ENCODE measurements around the gene CDV3.
A peak's percentile ranks its signal among the peaks of the same experiment; 100 is the strongest.

Gene CDV3

GRCh38 chr3:133568294-133569014 lies 5.0 kb upstream of the CDV3 start:
- no peak for DNase-seq (ENCODE audit: low read depth)

GRCh38 chr3:133570139-133570936 lies 3.1 kb upstream of the CDV3 start:
- no peak for DNase-seq (ENCODE audit: low read depth)

DNA sequence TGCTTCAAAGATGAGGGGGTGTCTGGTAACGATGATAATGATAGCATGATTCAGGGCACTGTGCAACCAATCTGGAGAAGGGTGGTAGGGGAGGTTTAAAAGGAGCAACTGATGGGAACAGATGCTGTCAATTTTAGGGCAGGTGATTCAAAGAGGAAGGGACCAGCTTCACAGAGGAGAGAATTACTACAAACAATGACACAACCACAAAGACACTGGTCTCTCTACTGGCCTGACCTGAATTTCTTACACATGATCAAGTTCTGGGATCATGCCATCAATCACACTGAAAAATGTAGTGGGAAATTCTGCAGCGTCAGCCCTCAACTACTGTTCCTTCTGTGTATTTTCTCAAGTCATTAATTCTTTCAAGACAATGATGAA lies 2.6 kb upstream of the CDV3 start:
- no peak for DNase-seq (ENCODE audit: low read depth)

- DNase-seq (ENCODE audit: low read depth): no peak
These were observed 1.1 kb upstream of the CDV3 start for GRCh38 chr3:133572158-133573053.

- peak; percentile 100 for DNase-seq (ENCODE audit: low read depth)
These were observed 345 bp upstream of the CDV3 start for GRCh38 chr3:133573054-133573628.

- DNase-seq (ENCODE audit: low read depth): no peak
These were observed 885 bp downstream of the CDV3 start for GRCh38 chr3:133574260-133574881.

DNA sequence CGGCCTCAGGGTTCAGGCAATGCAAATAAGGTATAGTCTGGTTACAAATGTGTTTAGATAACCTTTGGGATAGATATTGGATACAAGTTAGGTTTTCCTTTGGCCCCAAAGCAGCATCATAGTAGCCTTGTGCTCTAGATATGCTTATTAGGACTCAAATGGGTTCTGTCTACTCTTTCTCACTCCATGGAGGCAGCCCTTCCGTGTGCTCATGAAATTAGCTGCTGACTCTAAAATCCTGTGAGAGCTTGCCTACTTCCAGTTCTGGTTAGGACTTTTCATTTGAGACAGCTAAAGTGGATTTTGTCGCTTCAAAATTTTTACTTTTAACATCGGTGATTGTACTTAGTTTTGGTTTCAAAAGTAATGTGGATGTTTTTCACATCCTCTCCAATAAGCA lies 1.6 kb downstream of the CDV3 start:
- no peak for DNase-seq (ENCODE audit: low read depth)

DNA sequence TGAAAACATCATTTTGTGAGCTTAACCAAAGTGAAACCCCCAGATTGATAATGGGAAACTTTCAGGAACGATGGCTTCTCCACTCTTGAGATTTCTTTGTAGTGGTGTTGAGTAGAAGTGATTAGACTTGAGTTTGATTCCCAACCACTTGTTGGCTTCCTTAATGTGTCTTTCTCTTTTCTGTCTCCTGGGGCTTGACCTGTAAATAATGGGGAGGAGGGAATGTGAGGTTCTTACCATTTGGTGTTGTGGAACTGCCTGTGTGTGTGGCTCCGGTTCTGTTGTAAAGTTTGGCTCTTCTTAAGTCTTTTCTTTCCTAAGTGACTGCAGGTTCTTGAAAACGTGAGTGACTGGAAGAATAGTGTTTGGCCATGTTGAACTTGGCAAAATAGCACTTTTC lies 2.7 kb downstream of the CDV3 start:
- DNase-seq (ENCODE audit: low read depth): no peak

DNA sequence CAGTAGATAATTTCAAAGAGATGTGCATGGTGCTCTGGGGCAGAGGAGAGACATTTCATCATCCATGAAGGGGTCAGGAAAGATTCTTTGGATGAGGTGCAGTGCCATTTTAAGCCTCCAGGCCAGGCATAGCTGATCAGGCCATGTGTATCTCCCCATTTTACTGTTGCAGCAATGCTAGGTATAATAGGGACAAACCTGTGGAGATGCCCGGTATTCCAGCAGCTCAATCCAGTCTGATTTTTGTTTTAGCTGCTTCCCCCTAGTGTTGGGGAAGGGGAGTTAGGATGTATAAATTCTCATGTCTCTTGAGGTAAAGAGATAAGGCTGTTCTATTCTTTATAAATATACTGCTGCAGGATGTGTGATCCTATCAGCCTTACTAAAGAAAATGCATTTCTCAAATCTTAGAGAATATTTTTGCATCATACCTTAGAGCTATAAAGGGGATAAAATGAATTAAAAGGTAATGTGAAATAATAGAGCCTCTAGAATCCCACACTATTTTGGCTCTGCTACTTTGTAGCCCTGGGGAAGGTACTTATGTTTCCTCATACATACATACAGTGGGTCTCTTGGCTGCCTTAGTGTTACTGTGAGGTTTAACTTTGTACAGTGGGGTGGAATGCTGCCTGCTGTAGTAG lies 5.2 kb downstream of the CDV3 start:
- DNase-seq (ENCODE audit: low read depth): no peak

GRCh38 chr3:133583396-133583795 lies 9.9 kb downstream of the CDV3 start:
- no peak for DNase-seq (ENCODE audit: low read depth)

GRCh38 chr3:133588035-133588434 lies 14.5 kb downstream of the CDV3 start:
- DNase-seq (ENCODE audit: low read depth): no peak

DNA sequence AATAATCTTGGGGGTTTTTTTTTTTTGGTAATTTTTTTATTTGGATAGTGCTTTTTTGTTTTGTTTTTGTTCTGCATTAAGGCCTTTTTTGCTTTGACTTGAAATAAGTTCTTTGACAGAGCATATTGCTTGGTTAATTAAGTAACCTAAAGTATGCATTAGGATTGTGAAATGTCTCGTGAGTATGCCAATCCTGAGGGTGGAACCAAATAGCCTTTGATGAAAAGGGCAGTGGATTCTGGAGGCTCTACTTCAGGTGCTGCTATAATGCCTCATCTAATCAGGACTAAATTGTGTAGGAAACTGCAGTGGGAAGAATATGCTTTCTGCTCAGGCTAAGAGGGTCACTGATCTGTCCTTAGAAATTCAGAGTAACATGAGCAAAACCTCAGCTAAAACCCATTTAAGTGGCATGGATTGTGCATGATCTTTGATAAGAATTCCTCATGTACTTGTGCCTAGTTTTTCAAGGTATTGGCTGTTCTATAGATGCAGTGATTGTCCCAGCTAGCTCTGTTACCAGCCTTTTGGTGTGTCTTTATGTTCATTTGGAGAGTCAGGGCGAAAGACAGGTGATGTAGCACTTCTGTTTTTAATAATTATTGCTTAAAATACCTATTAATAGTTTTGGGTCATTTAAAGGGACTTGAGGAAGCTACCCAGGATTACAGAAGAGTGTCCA lies 15.4 kb downstream of the CDV3 start:
- DNase-seq (ENCODE audit: low read depth): no peak

- no peak for DNase-seq (ENCODE audit: low read depth)
These were observed 16.0 kb downstream of the CDV3 start for GRCh38 chr3:133589503-133589902.

DNA sequence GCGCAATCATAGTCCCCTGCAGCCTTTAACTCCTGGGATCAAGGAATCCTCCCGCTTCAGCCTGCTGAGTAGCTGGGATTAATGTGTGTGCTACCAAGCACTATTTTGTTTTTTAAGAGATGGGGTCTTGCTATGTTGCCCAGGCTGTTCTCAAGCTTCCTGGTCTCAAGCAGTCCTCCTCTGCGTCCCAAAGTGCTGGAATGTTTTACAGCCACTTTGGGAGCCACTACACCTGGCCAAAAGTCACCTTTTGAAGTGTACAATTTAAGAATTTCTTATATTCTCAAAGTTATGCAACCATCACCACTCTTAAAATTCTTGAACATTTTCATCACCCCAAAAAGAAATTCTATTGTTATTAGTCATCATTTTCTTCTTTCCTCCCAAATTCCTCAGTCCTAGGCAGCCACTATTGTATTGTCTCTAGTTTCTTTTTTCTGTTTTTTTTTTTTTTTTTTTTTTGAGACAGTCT lies 17.8 kb downstream of the CDV3 start:
- DNase-seq (ENCODE audit: low read depth): no peak

DNA sequence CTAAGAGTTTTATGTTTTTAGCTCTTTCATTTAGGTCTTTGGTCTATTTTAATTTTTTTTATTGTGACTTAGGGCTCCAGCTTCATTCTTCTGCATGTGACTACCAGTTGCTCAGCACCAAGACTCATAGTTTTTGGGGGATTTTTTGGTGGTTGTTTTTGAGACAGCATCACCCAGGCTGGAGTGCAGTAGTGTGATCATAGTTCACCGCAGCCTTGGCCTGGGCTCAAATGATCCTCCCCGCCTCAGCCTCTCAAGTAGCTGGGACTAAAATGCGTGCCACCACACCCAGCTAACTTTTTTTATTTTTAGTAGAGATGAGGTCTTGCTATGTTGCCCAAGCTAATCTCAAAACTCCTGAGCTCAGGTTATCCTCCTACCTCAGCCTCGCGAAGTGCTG lies 19.4 kb downstream of the CDV3 start:
- no peak for DNase-seq (ENCODE audit: low read depth)

DNA sequence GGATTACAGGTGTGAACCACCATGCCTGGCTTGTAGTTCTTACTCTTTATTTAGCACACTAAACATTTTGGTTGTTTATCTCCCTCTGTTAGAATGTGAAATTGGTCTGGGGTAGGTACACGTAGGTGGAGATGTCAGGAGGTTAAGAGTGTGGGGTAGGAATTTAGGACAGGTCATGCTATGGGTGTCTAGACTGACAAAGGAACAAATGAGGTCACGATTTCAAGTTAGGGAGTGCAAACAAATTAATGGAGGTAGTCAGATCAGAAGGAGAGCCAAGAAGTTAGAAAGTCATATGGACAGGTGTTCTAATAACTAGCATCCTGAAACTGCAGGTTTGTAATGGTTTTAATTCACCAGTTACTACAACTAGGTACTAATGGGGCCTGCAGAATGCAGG lies 19.8 kb downstream of the CDV3 start:
- DNase-seq (ENCODE audit: low read depth): no peak

DNA sequence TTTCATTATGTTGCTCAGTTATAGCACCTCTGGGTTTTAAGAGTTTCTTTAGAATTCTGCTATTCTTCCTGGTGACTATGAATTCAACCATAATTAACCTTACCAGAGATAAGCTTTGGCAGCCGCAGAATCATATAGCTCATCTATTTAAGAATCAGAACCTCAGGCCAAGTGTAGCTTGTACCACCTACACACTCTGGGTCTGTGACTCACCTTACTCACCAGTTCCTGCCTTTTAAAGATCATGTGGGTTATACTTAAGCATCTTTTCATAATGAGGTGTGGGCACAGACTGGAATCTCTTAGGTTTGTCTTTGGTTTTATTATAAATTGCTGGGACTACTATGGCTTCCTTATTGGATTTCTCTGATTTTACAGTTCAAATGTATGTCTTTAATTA lies 21.9 kb downstream of the CDV3 start:
- DNase-seq (ENCODE audit: low read depth): no peak

- no peak for DNase-seq (ENCODE audit: low read depth)
These were observed 24.9 kb downstream of the CDV3 start for GRCh38 chr3:133598405-133598804.

- no peak for DNase-seq (ENCODE audit: low read depth)
These were observed 25.8 kb downstream of the CDV3 start for GRCh38 chr3:133599280-133599679.

GRCh38 chr3:133600572-133601081 lies 27.1 kb downstream of the CDV3 start:
- DNase-seq (ENCODE audit: low read depth): no peak

Measured in GM04504 (cell line).